ENCODE measurements around the gene UNC13C.
"Not testable (repeated sequence)": the region's sequence is repeated elsewhere in the genome, so short reads cannot be mapped to it uniquely, and the experiment has no call there.

DNA sequence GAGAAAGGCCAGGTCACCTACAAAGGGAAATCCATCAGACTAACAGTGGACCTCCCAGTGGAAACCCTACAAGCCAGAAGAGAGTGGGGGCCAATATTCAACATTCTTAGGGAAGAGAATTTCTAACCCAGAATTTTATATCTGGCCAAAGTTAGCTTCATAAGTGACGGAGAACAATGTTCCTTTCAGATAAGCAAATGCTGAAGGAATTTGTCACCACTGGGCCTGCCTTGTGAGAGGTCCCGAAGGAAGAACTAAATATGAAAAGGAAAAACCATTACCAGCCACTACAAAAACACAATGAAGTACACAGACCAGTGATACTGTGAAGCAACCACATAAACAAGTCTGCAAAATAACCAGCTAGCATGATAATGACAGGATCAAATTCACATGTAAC lies 40.6 kb upstream of the UNC13C start:
- TF ChIP-seq EZH2phosphoT487 (IDR thresholded peaks at IDR 0.05; ENCODE audit: insufficient read depth, low read depth); EZH2 (IDR thresholded peaks at IDR 0.05; ENCODE audit: insufficient read depth, poor library complexity, severe bottlenecking): not testable (repeated sequence)
